AG04449 (cell line): ENCODE results near the gene SPRYD3.

ENCODE experiments used
- CTCF ChIA-PET: fragments of 350-600 bp; formaldehyde crosslinking; extraction: SDS; loops from one replicate; lab custom pipeline; 2021; ENCODE audit warnings: antibody characterized with exemption; lab: Yijun Ruan, JAX
- POLR2A ChIA-PET: fragments of 400-600, 350-600 bp; formaldehyde crosslinking; extraction: SDS; loops from one replicate; lab custom pipeline; 2020; ENCODE audit warnings: antibody characterized with exemption, inconsistent platforms; lab: Yijun Ruan, JAX
- DNase-seq: peaks from one replicate; pipeline ENCODE4 v3.0.0-alpha.2; 2010; ENCODE audit warnings: low read depth, low spot score
- H3K4me3 ChIP-seq: 2 replicates; pipeline ENCODE4 v1.5.1; 2011; ENCODE audit warnings: low read depth, mild to moderate bottlenecking, control low read depth, low read length
- TF ChIP-seq, protein P1 (sequence below): IDR thresholded peaks from one replicate; pipeline ENCODE4 v1.5.1; 2011; ENCODE audit warnings: mild to moderate bottlenecking, moderate library complexity, low read length, control low read depth, inconsistent platforms; ENCODE audit not compliant: insufficient read depth; ENCODE audit errors: missing control alignments

SPRYD3 gene

DNA sequence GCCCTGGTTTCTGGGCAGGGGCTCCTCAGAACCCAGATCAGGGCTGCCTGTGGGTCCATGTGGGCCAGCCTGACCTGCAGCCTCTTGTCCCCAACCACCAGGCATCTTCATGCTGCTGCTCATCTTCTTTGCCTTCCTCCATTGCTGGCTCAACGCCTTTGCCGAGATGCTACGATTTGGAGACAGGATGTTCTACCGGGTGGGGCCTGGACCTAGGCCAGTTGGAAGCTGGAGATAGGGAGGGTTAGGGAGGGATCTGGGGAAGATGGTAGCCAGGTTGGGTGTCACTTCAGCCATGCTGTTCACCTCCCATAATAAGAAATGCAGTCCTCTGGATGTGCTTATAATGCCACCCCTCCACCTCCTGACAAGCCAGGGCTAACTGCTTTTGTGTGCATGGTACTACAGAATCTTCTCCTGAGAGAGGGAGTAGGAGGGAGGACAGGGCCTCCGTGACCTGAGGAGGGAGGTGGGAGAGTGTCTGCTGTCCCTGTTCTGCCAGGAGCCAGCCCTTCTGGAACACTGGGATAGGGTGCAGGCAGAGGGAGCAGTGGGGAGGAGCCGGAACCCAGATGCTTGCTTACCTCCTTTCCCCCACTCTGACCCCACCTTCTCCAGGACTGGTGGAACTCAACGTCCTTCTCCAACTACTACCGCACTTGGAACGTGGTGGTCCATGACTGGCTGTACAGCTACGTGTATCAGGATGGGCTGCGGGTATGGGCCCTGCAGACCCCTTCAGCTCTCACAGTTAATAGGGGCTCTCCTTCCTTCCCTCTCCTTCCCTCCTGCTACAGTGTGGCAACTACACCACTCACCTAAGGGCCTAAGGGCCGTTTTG lies 41.7 kb upstream of the SPRYD3 start:
- TF ChIP-seq, protein P1, sequence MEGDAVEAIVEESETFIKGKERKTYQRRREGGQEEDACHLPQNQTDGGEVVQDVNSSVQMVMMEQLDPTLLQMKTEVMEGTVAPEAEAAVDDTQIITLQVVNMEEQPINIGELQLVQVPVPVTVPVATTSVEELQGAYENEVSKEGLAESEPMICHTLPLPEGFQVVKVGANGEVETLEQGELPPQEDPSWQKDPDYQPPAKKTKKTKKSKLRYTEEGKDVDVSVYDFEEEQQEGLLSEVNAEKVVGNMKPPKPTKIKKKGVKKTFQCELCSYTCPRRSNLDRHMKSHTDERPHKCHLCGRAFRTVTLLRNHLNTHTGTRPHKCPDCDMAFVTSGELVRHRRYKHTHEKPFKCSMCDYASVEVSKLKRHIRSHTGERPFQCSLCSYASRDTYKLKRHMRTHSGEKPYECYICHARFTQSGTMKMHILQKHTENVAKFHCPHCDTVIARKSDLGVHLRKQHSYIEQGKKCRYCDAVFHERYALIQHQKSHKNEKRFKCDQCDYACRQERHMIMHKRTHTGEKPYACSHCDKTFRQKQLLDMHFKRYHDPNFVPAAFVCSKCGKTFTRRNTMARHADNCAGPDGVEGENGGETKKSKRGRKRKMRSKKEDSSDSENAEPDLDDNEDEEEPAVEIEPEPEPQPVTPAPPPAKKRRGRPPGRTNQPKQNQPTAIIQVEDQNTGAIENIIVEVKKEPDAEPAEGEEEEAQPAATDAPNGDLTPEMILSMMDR: no peak
- CTCF ChIA-PET: interaction anchor here (1.0 kb wide), 1 partner anchor 18 kb away, joined by 3 read pairs; no protein-coding TSS in a partner anchor
- POLR2A ChIA-PET: no interaction called here
- no peak for DNase-seq
- no peak overlapping the region for H3K4me3 ChIP-seq

DNA sequence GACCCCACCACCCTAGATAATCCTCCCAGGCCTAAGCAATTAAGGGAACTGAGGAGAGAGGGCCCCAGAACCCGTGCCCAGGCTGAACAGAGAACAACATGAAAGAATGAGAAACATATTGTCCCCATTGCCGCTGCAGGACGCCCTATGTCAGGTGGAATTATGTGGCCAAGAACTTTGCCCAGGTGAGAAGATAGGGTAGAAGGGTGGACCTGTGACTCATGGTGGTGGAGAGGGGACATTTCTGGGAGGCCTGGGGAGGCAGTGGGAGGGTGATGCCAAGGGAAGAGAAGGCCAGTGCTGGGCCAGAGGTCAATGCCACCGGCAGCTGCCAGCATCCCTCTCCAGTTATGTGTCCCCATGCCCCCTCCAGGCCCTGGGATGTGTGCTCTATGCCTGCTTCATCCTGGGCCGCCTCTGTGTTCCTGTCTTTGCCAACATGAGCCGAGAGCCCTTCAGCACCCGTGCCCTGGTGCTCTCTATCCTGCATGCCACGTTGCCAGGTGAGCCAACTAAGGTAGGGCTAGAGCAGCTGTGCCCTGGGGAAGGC lies 39.6 kb upstream of the SPRYD3 start:
- POLR2A ChIA-PET: no interaction called here
- no peak overlapping the region for H3K4me3 ChIP-seq
- no peak for DNase-seq
- CTCF ChIA-PET: no interaction called here
- TF ChIP-seq, protein P1: no peak

DNA sequence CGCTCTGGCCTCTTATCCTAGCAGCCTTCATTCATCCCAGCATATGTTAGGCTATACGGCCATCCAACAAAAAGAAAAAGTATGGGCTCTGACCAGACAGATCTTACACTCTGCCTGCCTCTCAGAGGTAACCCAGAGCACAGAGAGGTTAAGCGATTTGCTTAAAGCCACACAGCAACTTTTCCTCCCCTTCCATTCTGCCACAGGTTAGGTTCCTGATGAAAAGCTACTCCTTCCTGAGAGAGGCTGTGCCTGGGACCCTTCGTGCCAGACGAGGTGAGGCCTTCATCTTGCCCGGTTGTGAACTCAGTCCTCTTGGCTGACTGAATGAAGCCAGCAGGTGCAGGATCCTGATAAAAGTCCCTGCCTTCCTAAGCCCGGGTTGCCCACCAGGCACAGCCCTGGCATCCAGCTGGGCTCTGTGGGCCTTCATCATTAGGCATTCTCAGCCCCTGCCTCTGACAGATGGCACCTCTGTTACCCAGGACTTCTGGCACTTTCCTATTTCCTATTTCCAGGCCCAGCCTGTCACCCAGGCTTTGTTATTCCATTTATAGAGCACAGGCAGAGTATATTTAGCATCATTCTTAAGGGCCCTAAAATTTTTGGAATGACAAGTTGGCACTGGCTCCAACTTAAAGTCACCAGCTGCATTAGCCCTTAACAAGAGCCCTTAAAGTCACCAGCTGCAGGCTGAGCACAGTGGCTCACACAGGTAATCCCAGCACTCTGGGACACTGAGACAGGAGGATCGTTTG lies 36.9 kb upstream of the SPRYD3 start:
- POLR2A ChIA-PET: no interaction called here
- H3K4me3 ChIP-seq: no peak overlapping the region
- DNase-seq: no peak
- CTCF ChIA-PET: interaction anchor here (0.8 to 4.7 kb wide), 2 partner anchors 17 to 84 kb away, joined by 3 to 25 read pairs; partner anchors contain the start of gene IGFBP6
- TF ChIP-seq, protein P1: no peak

DNA sequence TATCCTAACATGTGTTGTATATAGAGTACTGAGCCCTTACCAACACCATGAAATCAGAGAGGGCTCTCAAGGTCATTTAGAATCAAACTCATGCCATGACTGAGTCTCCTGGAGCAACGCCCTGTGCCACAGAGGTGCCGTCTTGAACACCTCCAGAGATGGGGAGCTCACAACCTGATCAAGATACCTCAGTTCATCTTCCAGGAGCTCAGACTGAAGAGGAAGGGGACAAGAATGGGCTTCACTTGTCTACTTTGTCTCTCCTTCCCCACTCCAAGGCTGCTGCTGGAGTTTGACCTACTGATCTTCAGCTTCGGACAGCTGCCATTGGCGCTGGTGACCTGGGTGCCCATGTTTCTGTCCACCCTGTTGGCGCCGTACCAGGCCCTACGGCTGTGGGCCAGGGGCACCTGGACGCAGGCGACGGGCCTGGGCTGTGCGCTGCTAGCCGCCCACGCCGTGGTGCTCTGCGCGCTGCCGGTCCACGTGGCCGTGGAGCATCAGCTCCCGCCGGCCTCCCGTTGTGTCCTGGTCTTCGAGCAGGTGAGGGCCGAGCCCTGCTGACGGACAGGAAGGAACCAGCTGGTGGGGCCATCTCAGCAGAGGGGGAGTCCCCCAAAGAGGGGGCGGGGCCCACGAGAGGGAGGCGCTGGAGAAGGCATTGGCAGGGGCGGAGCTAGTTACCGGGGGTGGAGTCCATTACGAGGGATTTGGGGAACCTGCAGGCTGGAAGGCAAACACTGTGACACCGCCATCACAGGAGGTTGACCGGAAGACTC lies 36.1 kb upstream of the SPRYD3 start:
- no peak overlapping the region for H3K4me3 ChIP-seq
- CTCF ChIA-PET: interaction anchor here (4.7 kb wide), 1 partner anchor 16 kb away, joined by 25 read pairs; the partner anchor contains the start of gene IGFBP6
- POLR2A ChIA-PET: no interaction called here
- no peak for DNase-seq
- TF ChIP-seq, protein P1: no peak

DNA sequence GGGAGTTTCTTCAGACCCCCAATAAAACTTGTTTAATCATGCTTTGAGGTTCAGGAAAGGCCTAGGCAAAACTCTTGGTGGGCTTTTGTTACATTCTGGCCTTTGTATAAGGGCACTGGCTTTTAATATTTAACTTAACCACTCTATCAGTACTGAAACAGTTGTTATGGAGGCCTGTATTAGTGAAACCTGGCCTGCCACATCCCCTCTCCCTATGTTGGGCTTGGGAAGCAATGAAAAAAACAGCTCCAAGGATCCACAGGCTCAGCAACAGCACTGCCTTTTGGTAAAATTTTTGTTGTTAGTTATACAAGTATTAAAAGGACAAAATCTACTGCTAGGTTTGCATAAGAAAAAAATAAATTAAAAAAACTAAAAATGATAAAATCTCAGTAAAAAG lies 34.8 kb upstream of the SPRYD3 start:
- POLR2A ChIA-PET: no interaction called here
- TF ChIP-seq, protein P1: no peak
- DNase-seq: no peak

More for the DNA sequence above, 34.8 kb upstream of the SPRYD3 start:
- CTCF ChIA-PET: interaction anchor here (0.6 to 4.7 kb wide), 2 partner anchors 14 to 46 kb away, joined by 3 to 25 read pairs; partner anchors contain the start of gene IGFBP6
- no peak overlapping the region for H3K4me3 ChIP-seq
